Choroid plexus epithelial cell (primary cell): ENCODE measurements around the gene SPARC.
A peak's percentile ranks its signal among the peaks of the same experiment; 100 is the strongest.
"Not testable (repeated sequence)": the region's sequence is repeated elsewhere in the genome, so short reads cannot be mapped to it uniquely, and the experiment has no call there.

Experiments used
- DNase-seq: peaks from one replicate; pipeline ENCODE4 v3.0.0-alpha.2; 2010; ENCODE audit warnings: low read depth
- H3K4me3 ChIP-seq: 2 replicates; pipeline ENCODE4 v1.5.1; 2011; ENCODE audit warnings: low read depth, mild to moderate bottlenecking, control low read depth, low read length, moderate library complexity
- CTCF ChIP-seq: conservative IDR thresholded peaks from 2 replicates; pipeline ENCODE4 v1.5.1; 2011; ENCODE audit warnings: low read depth, mild to moderate bottlenecking, control low read depth, inconsistent platforms, low read length, moderate library complexity

The SPARC gene

GRCh38 chr5:151703227-151703626, 16.5 kb upstream of the SPARC start:
- DNase-seq: no peak
- TF ChIP-seq CTCF: no peak

DNA sequence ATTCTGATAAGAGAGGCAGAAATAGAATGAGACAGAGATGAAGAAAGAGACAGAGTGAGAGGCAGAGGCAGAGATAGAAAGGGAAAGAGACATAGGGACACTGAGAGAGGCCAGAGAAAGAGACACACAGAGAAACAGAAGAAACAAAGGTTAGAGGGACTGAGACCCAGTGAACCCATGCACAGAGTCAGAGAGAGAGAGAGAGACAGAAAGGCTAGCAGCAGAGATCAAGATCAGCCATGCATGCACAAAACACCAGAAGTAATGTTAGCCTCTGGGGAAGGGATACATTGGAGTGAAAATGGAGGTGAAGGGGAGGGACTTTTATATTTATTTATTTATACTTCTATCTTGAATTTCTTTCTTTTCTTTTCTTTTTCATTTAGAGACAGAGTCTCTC, 14.1 kb upstream of the SPARC start:
- no peak for DNase-seq
- H3K4me3 ChIP-seq: no peak overlapping the region
- TF ChIP-seq CTCF: no peak

More at GRCh38 chr5:151703227-151703626, 16.5 kb upstream of the SPARC start:
- no peak overlapping the region for H3K4me3 ChIP-seq

DNA sequence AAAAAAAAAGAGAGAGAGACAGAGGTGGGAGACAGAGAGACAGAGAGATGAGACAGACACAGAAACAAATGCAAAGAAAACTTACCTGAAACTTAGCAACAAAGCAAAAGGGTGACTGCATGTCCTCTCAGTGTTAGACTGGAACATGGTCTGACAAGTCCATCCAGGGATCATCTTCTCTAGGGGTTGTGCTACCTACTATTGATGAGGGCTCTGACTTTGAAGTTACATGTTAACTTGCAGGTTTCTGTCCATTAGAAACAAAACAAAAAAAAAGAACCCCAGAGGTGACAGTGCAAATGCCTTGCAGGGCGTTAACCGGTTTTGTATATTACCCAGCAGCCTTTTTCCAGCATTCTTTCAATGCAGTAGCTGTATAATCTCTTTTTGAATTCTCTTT, 13.6 kb upstream of the SPARC start:
- no peak for DNase-seq
- TF ChIP-seq CTCF: no peak
- H3K4me3 ChIP-seq: no peak overlapping the region

- H3K4me3 ChIP-seq: no peak overlapping the region
- no peak for TF ChIP-seq CTCF
- peak; percentile 98 for DNase-seq
Observed at GRCh38 chr5:151699071-151699901, 12.6 kb upstream of the SPARC start.

GRCh38 chr5:151698081-151698480, 11.4 kb upstream of the SPARC start:
- DNase-seq, H3K4me3 ChIP-seq: not testable (repeated sequence)

DNA sequence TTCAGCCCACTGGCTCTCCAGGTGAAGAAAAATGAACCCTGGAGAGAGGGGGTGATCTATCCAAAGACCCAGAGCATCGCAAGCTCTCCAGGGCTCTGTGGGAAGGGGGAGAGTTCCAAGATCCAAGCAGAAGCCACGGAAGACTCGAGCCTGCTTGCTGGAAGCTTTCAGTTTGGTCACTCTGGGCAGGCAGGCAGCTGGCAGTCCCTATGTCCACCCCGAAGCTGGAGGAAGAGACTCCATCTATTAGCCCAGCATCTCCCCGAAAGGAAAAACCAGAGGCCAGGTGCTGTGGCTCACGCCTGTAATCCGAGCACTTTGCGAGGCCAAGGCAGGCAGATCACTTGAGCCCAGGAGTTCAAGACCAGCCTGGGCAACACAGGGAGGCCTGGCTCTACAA, 10.7 kb upstream of the SPARC start:
- TF ChIP-seq CTCF: no peak
- H3K4me3 ChIP-seq: no peak overlapping the region
- no peak for DNase-seq

DNA sequence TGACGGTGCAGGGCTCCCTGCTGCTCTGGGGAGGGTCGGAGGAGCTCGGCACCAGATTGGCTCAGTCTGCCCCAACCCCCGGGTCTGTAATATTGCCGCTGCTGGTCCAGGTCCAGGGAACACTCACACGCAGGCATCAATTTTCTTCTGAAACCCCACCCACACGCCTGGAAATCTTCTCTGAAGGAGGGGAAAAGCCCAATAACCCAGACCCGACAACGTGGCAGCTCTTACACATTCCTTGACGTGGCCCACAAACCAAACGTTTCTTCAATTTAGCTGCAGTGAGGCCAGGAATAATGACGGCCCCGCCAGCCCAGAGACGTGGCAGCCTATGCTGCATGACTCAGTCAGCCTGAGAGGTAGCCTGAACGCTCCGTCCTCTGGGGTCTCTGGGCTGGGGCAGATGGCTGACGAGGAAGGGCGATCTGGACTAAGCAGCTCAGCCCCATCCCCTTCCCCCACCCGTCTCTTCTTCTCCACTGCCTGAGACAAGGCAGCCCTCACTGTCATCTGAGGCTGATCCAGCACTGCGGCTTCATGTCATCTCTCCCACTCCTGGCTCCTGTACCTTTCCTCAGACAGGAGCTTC, 9.9 kb upstream of the SPARC start:
- no peak for TF ChIP-seq CTCF
- DNase-seq: peak; percentile 97
- peak overlapping the region; percentile 9 for H3K4me3 ChIP-seq
